ENCODE data around the gene MICAL3. TPM values are rescaled to one million over a fixed set of nuclear protein-coding genes. Genes with fewer than 3 reads are reported as not detected.

MICAL3 gene
- total and polyA plus RNA-seq, 2 of the 8 experiments (the other 6 are each of a cell fraction or from before 2014, with no cell fraction given): 8.3 to 41.8 TPM

- no peak overlapping the region for H3K14ac ChIP-seq (ENCODE audit: insufficient read length)
- FAIRE-seq (no peak), DNase-seq (ENCODE audit: low read depth in 1 of 2, low spot score in 2 of 2) (no peak)
- H2BK12ac ChIP-seq (ENCODE audit: low read depth, low read length): no peak overlapping the region
- H3K36me3 ChIP-seq (ENCODE audit: control insufficient read depth in 2 of 4, insufficient read depth in 4 of 4, low read length in 3 of 4): peaks cover 0 to 13% (median 2%) of the 10 kb centered on the region in 4 experiments; a peak in 1 of 8 replicates
- H2BK5ac ChIP-seq (ENCODE audit: low read depth, low read length): no peak overlapping the region
- no peak overlapping the region for H2BK20ac ChIP-seq (ENCODE audit: low read length)
- no peaks in the 10 kb centered on the region for H3K4me1 ChIP-seq (replicated peaks in 1 of 4; ENCODE audit: control insufficient read depth in 3 of 4, insufficient read depth in 4 of 4, low read length in 3 of 4)
- H4K91ac ChIP-seq (replicated peaks; ENCODE audit: insufficient read length, low read length): no peak overlapping the region
- H4K20me1 ChIP-seq (replicated peaks in 1 of 2; ENCODE audit: control insufficient read depth in 1 of 2, insufficient read depth in 2 of 2, low read length in 2 of 2): peaks cover 9 to 38% of the 10 kb centered on the region in 2 experiments
- no peak overlapping the region for H4K8ac ChIP-seq (ENCODE audit: extremely low read depth, insufficient read depth, low read length)
- POLR2A ChIA-PET (ENCODE audit: partially characterized antibody): no interaction called here
- no peak overlapping the region for H3K4me2 ChIP-seq (ENCODE audit: insufficient read depth in 1 of 2, low read depth in 2 of 2, low read length in 2 of 2)
- no peak overlapping the region for H2AFZ ChIP-seq (ENCODE audit: low read length)
- H3K23ac ChIP-seq (ENCODE audit: insufficient read length): no peak overlapping the region
- no peak overlapping the region for H2AK5ac ChIP-seq (ENCODE audit: low read depth, low read length)
- no peak overlapping the region for H3K27ac ChIP-seq (ENCODE audit: low read depth, low read length)
- peaks cover 10% of the 10 kb centered on the region; the same call in 1 of the 2 replicates for H3K23me2 ChIP-seq (ENCODE audit: low read depth, low read length)
- no peak overlapping the region for H2BK120ac ChIP-seq (replicated peaks; ENCODE audit: low read depth, low read length)
- TF ChIP-seq EP300 (IDR thresholded peaks at IDR 0.05; ENCODE audit: borderline replicate concordance in 1 of 2, low read depth in 2 of 2, low read length in 2 of 2) (no peak), RBBP5 (IDR thresholded peaks at IDR 0.05; ENCODE audit: borderline replicate concordance, low read depth, low read length) (no peak), POLR2AphosphoS5 (IDR thresholded peaks at IDR 0.05; ENCODE audit: low read depth, low read length) (no peak), MAFK (IDR thresholded peaks at IDR 0.05; ENCODE audit: low read depth, low read length) (no peak), JUN (IDR thresholded peaks at IDR 0.05; ENCODE audit: low read depth, low read length) (no peak), ATF2 (IDR thresholded peaks at IDR 0.05; ENCODE audit: low read length) (no peak)
- H3K79me1 ChIP-seq (ENCODE audit: low read depth, low read length): no peaks in the 10 kb centered on the region
- no peak overlapping the region for H3K4ac ChIP-seq (replicated peaks; ENCODE audit: insufficient read length, low read depth, low read length)
- H3K9ac ChIP-seq (replicated peaks in 1 of 4; ENCODE audit: extremely low read depth in 1 of 4, low read depth in 3 of 4, low read length in 3 of 4): no peak overlapping the region
- no peak overlapping the region for H3K18ac ChIP-seq (ENCODE audit: extremely low read depth, low read length)
- H3K27me3 ChIP-seq (replicated peaks in 1 of 4; ENCODE audit: control insufficient read depth in 3 of 4, extremely low read depth in 1 of 4, insufficient read depth in 3 of 4, low read length in 3 of 4): peaks cover 11 to 54% (median 48%) of the 10 kb centered on the region in 4 experiments
- CTCF ChIA-PET (ENCODE audit: partially characterized antibody): interaction anchor here (2.5 kb wide), 1 partner anchor 44 kb away, joined by 17 read pairs; no protein-coding TSS in a partner anchor
- WGBS, 2 experiments (ENCODE audit: extremely low coverage in 1 of 2, insufficient coverage in 1 of 2, insufficient read length in 1 of 2, insufficient replicate concordance in 2 of 2, low coverage in 1 of 2, low lambda C conversion rate in 2 of 2, missing lambda C conversion rate in 1 of 2): 91% methylated on average over 15 of the region's 15 CpGs; no CpG with 5 or more reads in 1 of the 2 experiments
- no peaks in the 10 kb centered on the region for H3K79me2 ChIP-seq (ENCODE audit: control insufficient read depth in 1 of 2, insufficient read depth in 2 of 2, low read length in 2 of 2)
- H3K4me3 ChIP-seq (ENCODE audit: extremely low read depth in 1 of 4, insufficient read depth in 2 of 4, low read depth in 3 of 4, low read length in 4 of 4): no peak overlapping the region
- no peaks in the 10 kb centered on the region; a peak in 1 of 4 replicates for H3K9me3 ChIP-seq (ENCODE audit: insufficient read depth in 2 of 2, low read depth in 1 of 2, low read length in 1 of 2)
- H3K56ac ChIP-seq (replicated peaks; ENCODE audit: insufficient read length, low read depth, low read length): no peak overlapping the region
- no peak overlapping the region for H2BK15ac ChIP-seq (ENCODE audit: low read length)
- no peak overlapping the region for H4K5ac ChIP-seq (ENCODE audit: insufficient read length, low read depth, low read length)
Measured at GRCh38 chr22:17874231-17874905, 150.0 kb downstream of the MICAL3 start.
